Activated CD4-positive, alpha-beta T cell treated with anti-CD3 and anti-CD28 coated beads, Interleukin-2, amount 50 U/mL, for 1 hour (primary cell): ENCODE results near the gene ACAD9.
"Not testable (repeated sequence)": the region's sequence is repeated elsewhere in the genome, so short reads cannot be mapped to it uniquely, and the experiment has no call there.

Source experiments
- DNase-seq: peaks from one replicate; pipeline ENCODE4 v3.0.0-alpha.2; 2020

ACAD9 gene

DNA sequence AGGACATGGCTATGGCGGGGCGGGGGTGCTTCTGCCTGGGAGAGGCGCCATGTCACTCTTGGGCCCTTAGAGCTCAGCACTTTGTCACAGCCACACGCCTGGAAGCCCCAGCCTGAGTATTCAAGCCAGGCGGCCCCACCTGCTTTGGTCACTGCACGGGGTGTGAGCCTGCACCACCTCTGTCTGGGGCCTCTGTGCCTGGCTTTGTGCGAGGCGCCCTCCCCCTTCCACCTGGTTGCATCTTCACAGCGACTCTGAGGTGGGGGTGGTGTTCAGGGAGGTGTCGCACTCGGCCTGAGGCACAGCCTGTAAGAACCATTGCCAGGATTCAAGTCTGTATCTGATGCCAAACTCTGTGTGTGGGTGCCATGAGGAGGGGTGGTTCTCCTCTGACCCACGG lies 24.1 kb downstream of the ACAD9 start:
- DNase-seq, result no peak

DNA sequence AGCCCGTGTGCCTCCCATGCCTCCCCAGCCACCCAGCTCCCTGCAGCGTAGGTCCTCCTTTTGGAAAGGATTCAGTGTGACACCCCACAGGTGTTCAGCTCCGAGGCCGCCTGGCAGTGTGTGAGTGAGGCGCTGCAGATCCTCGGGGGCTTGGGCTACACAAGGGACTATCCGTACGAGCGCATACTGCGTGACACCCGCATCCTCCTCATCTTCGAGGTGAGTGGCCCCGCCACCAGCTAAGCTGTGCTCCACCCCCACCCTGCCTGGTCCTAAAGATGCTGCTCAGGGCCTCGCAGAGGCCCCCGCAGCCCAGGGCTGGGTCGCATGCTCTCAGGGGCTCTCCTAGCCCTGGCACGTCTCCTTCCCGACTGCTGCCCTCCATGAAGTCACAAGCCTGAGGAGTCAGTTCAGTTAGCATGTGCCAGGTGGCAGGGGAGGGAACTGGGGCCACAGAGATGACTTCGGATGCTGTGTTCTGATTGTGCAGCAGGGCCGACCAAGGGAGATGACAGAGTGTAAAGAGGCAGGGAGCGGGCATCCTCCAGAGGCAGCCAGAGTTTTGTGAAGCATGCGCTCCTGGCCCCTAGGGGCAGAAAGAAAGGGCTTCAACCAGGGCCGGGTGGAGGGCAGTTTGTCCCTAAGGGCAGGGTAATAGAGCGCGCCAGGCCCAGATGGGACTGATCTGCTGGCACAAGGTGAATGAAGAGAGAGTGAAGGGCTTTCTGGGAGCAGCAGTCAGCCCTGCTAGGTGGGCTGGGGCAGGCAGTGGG lies 26.8 kb downstream of the ACAD9 start:
- DNase-seq, result no peak

DNA sequence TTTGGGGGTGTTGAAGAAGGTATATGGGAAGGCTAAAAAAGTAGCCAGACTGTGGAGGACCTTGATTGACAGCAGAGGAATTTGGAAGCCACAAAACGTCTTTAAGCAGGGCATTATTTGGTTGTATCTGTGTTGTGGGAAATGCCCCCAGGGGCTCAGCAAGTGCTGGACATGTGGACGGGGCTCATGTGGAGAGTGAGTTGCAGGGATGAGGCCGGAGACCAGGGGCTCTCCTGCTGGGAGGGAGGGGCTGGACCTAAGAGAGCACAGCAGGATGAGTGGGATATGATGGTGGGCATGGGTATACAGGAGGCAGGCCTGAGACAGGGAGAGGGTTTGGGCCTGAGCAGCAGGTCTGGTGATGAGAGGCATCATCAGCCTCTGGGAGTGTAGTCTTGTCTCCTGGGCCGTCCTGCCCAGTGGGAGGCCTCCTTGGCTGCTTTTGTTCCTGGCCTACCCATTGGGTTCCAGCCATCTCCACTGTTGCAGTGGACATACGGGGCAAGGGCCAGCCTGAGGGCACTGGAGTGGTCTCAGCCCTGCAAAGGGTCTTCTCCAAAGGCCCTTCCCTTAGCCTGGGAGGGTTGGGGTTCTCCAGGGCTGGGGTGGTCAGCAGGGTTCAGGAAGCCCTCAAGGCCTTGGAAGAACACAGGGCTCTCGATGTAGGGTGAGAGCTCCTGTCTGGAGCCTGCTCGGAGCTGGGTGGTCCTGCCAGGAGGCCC lies 27.5 kb downstream of the ACAD9 start:
- no peak for DNase-seq

DNA sequence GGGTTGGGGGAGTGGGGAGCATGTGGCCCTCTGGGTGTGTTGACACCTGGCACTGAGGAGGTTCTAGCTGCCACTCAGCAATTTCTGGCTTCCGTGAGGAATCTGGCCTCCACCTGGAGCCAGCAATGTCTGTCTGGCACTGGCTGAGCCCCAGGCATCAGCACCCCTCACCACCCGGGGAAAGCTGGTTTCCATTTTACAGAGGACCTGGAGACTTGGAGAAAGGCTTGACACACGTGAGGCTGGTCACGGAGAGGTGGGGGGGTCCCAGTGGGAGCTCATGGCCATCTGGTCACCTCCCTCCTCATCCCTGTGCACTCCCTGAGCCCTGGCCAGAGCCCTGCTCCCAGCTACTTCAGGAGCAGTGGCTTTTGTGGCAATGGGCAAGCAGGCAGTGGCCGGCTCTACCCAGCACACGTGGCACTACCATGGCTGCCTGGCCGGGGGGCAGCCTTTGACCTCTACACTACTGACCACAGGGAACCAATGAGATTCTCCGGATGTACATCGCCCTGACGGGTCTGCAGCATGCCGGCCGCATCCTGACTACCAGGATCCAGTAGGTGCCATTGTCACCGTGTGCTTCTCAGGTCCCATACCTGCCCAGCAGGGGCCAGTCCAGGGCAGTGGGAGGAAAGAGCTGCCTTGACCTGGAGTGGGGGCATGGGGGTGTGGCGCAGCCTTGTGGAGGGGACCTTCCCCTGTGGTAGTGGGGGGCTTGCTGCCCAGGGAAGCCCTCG lies 28.5 kb downstream of the ACAD9 start:
- no peak for DNase-seq

DNA sequence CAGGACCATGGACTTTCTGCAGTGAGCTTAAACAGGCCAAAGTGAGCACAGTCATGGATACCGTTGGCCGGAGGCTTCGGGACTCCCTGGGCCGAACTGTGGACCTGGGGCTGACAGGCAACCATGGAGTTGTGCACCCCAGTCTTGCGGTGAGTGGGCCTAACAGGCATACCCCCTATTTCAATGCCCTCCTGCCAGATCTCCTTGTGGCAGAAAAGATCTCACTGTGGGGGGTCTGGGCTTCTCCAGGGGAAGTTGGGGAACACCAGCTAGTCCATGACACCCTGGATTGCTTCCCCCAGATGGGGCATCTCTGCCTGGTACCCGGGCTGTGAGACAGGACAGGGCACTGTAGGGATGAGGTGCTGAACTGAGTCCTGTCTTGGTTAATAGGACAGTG lies 29.5 kb downstream of the ACAD9 start:
- no peak for DNase-seq

DNA sequence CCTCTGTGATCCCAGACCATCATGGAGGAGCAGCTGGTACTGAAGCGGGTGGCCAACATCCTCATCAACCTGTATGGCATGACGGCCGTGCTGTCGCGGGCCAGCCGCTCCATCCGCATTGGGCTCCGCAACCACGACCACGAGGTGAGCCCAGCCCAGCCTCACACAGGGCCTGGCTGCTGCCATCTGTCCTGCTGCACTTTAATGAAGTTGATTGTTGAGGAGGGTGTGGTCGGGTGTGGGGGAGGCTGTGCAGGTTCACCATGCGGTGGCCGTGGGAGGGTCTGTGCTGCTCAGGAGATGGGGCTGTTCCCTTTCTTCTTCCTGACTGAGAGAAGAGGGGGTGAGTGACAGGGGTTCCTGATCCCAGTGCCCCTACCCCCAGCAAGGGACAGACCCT lies 30.6 kb downstream of the ACAD9 start:
- no peak for DNase-seq

DNA sequence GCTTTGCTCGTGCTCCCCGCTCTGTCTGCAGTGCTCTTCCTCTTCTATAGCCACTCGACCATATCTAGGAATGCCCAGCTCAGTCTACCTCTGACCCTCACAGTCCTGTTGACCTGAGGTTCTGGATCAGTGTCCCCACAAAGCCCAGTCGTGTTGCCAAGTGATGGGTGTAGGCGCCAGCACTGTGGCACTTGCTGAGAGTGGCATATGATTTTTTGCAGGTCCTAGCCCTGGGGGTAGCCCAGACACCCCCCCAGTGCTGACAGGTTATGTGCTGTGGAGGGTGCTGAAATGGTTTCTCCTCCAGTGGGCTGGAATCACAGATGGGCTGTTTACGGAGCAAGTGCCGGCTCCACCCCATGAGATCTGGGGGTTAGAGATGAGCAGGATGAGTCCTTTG lies 32.5 kb downstream of the ACAD9 start:
- DNase-seq, result no peak

DNA sequence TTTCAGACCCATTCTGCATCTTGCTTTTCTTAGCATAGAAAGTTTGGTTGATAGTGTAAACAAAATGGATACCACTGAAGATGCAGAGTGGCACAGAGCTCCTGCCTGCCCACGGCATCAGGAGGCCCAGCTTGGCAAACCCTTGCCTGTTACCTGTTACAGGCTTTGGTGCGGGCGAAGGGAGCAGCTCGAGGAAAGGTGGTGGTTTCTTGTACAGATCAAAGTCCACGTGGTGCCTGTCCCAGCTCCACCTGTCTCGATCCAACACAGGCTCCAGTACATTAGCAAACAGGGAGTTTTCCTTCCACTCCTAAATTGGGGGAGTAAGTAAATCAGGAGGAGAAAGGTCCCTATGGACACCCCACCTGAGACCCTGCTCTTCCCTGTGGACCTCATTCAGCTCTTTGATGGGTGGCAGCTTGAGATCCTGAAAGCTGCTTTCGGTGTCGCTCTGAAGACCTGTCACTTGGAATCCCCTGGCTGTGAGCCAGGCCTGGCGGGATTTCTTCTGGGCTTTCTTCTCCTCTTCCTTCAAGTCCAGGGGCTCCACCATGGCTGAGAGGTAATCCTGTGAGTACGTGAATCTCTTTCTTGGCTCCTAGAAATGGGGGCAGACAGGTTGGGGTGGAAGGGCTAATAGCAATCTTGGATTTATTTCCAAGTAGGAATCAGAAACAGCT lies 35.7 kb downstream of the ACAD9 start:
- DNase-seq, result no peak

DNA sequence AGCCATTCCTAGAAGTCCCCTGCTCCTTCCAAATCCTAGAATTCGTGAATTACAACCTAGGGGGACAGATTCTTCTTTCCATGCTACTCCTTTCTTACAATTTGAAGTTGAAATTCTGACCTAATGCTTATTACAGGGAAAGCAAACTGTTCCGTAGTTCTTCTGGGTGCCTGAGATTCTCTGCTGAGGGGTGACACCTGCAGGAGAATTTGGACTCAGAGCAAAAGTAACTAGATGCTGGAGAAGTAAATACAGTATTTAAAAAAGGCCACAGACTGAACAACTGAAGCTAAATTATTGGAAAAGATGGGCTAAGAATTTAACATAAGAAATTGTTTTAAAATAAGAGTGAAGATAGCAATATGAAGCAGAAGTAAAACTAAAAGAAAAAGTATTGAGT lies 37.9 kb downstream of the ACAD9 start:
- DNase-seq, result no peak

DNA sequence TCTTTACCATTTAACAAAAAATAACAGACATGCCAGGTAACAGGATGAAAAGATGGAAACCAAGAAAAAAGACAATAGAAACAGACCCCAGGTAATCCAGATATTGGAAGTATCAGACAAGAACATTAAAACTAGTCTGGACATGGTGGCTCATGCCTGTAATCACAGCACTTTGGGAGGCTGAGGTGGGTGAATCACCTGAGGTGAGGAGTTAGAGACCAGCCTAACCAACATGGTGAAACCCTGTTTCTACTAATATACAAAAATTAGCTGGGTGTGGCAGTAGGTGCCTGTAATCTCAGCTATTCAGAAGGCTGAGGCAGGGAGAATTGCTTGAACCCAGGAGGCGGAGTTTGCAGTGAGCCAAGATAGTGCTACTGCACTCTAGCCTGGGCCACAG lies 40.6 kb downstream of the ACAD9 start:
- DNase-seq, result no peak

DNA sequence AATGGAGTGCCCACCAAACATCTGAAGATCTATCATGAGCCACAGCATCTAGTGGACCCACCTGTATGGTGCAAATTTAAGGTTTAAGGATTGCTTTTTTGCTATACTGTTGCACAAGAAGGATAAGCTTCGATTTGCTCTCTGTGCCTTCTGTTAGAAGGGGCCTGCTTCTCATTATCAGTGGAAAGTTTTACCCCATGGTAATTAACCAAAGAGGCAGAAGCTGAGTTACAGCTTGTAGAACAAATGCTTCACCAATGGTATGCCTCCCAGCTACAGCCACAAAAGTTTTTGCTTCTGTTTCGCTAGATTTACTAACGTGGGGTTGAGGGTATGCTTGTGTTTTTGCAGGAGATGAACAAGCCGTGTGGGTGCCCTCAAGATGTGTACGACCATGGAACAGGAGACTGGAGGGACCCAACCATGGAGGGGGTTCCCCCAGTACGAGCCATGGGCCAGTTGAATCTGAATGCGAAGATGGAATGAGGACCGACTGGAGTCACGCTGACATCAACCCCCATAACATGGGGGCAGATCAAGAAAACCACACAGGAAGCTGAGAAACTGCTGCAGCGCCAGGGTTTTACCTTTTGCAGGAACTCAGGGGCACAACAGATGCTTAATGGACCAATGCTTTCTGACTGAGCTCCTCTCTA lies 43.5 kb downstream of the ACAD9 start:
- DNase-seq, result peak; percentile 41

DNA sequence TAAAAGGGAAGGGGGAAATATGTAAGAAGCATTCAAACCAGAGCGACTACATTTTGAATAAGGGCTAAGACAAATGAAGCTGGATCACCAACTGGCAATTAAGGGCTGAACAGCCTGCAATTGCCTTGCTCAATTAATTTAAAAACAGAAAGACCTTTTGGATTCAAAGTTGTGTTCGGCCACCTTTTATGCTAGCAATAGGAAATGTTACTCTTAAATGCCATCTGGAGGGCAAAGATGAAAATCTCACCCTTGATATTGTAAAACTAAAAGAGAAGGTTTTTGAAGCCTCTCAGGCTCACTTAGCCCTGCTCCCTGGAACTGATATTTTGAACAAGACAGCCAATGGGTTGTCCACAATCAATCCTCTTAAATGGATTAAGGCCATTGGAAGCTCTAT lies 44.2 kb downstream of the ACAD9 start:
- no peak for DNase-seq

DNA sequence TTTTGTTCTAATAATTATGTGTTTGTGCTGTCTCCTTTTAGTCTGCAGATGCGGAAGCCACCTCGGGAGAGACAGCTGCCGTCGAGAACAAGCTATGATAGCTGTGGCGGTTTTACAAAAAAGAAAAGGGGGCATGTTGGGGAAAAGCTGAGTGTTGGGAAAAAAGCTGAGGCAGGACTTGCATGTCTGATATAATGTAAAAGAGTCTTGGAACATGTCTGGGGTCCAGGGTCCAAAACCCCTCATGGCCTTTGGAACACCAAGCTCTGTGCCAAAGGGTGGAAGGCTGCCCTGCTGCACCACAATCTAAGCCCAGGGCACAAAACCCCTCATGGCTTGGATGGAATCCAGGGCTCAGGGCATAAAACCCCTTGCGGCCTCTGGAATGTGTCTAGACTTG lies 44.6 kb downstream of the ACAD9 start:
- DNase-seq, result not testable (repeated sequence)

DNA sequence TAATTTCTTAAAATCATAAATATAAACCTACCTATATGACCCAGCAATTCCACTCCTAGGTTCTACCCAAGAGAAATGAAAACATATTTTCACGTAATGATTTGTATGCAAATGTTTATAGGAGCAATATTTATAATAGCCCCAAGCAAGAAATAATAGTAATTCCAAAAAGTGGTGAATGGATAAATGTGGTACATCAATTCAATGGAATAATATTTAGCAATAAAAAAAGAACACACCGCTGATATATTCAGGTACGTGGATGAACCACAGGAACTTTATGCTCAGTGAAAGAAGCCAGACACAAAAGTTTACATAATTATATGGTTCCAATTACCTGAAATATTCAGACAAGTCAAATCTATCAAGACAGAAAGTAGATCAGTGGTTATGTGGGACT lies 49.9 kb downstream of the ACAD9 start:
- no peak for DNase-seq

DNA sequence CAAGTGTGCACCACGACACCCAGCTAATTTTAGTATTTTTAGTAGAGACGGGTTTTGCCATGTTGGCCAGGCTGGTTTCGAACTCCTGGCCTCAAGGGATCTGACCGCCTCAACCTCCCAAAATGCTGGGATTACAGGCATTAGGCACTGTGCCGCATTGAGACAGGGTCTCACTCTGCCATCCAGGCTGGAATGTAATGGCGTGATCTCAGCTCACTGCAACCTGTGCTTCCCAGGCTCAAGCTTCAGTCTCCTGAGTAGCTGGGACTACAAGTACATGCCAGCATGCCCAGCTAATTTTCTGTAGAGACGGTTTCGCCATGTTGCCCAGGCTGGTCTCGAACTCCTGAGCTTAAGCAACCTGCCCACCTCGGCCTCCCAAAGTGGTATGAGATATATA lies 51.6 kb downstream of the ACAD9 start:
- DNase-seq, result no peak

DNA sequence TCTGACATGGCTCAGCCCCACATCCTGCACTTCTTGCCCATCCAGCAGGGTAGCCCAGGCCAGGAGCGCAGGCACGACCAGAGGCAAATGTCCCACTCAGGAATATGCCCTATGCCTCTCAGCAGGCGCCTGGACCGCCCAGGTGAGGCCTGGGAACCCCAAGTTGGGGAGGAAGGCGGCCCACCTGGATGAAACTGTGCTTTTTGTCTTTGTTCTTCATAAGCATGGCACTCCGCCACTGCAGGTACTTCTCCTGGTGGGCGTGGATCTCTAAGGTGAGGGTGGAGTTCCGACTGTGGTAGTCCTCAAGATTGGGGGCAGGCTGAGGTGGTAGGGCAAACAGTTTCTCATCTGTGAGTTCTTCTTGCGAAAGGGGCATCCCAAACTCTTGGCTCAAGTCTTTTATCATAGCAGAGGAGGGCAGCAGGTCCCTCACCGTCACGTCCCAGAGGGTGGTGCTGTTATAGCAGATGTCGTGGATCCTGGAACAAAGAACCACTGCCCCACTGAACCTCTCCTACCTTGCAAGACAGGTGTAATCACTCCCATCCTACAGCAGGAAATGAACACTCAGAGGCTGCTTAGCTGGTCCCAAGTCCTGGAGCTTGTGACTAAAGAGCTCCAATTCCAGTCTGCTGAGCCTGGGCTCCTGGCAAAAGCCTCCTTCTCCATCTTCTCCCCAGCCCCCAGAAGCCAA lies 53.2 kb downstream of the ACAD9 start:
- DNase-seq, result no peak

DNA sequence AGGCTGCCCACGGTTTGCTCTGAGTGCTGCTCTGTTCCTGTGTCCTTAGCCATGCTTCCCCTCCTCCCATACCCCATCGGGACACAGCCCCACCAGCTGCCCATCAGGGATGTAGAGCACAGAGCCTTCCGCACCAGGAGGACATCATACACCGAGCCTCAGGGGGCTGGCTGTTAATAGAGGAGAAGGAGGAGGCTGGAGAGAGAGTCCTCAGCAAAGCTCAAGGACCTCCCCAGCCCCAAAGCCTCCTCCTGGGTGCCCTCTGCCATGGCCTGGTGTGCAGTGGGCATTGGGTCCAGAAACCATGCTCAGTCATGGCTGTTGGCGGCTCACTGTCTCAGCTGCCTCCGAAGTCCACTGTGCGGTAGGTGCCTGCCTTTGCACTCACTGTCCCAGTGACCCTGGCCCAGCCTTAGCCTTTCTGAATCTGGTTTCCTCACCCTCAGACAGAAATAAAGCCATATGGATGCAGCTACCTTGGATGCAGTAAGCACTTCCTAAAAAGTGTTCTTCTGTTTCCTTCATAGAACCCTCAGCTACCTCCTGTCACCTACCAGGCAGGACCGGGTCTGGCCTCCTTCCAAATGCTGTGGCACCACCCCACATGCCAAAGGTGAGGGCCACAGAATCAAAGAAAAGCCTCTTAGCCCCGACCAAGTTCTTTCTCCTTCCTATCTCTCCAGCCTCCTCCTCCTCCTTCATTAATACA lies 53.9 kb downstream of the ACAD9 start:
- no peak for DNase-seq

DNA sequence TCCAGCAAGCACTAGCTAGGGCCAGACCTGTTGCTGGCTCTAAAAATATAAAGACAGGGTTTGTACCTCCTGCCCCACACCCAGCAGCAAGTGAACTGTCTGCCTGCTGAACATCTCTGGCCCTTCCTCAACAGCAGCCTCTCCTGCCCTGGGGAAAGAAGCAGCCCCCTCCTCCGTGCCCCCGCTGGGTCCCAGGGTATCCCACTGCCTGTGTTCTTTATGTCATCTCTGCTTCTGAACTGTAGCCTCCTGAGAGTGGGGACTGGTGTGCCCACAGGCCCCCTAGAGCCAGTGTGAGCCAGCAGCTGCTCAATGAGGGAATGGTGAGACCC lies 54.5 kb downstream of the ACAD9 start:
- DNase-seq, result no peak

DNA sequence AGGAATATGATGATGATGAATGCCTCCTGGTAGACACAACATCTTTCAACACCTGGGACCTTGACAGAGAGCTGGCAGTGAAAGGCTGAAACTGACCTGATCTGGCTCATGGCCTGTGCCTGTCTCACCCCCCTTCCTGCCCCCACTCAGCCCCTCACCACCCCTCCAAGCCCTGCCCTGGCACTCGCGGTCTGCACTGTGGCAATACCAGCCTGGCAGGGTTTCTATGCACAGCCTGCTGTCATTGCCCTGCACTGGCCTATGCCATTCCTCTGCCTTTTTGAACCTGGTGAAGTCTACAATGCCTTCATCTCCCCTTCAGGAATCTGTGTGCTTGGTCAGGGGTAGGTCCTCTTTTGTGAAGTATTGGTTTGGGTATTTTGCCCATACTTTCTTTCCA lies 56.5 kb downstream of the ACAD9 start:
- DNase-seq, result no peak

DNA sequence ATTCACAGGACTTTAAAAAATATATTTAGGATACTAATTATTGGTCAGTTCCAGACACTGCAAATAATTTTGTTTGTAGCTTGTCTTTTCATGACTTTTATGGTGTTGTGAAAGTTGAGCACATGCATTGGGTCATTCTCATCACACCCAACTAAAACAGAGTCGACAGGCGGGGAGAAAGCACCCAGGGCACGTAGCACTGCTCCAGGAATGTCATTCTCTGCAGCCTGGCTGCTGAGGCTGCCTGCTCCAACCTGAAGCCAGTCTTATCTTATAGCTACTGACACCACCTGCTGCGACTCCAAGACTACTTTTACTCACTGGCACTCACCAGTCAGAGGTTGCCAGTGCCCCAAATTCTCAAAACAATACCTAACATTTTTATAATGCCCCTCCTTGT lies 56.9 kb downstream of the ACAD9 start:
- DNase-seq, result no peak

DNA sequence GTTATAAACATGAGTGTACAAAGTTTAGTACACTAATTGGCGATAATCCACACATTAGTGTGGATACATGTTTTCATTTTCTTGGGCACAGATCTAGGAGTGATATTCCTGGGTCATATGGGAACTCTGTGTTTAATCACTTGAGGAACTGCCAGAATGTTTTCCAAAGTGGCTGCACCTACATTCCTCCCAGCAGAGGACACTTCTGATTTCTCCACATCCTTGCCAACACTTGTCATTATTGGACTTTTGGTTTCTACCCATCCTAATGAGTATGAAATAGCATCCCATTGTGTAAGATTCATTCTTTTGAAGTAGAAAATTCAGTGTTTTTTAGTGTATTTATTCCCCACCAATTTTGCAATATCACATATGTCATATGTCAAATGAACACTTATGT lies 60.8 kb downstream of the ACAD9 start:
- no peak for DNase-seq
